HEK293T (cell line): ENCODE results near the gene MIEN1.

Source experiments
- CTCF ChIA-PET: fragments of 350-600 bp; formaldehyde crosslinking; extraction: SDS; loops from one replicate; lab custom pipeline; 2021; ENCODE audit warnings: antibody characterized with exemption, inconsistent platforms; lab: Yijun Ruan, JAX
- POLR2A ChIA-PET: fragments of 350-600 bp; formaldehyde crosslinking; extraction: SDS; loops from one replicate; lab custom pipeline; 2020; ENCODE audit warnings: antibody characterized with exemption, inconsistent platforms; lab: Yijun Ruan, JAX
- DNase-seq: peaks from one replicate; pipeline ENCODE4 v3.0.0; 2012; ENCODE audit warnings: mixed read lengths; ENCODE audit errors: extremely low spot score
- ARNT ChIP-seq: fragments of 450-650 bp; IDR thresholded peaks from 2 replicates; pipeline ENCODE4 v1.6.1; 2017; ENCODE audit warnings: mild to moderate bottlenecking
- BHLHE40 ChIP-seq: fragments of 450-650 bp; IDR thresholded peaks from 2 replicates; pipeline ENCODE4 v1.6.1; 2016; ENCODE audit warnings: mild to moderate bottlenecking, moderate library complexity, borderline replicate concordance
- CTBP1 ChIP-seq: fragments of 450-650 bp; IDR thresholded peaks from 2 replicates; pipeline ENCODE4 v1.6.1; 2016; ENCODE audit warnings: borderline replicate concordance
- ELF4 ChIP-seq: fragments of 450-650 bp; IDR thresholded peaks from 2 replicates; pipeline ENCODE4 v1.6.1; 2017; ENCODE audit warnings: antibody characterized with exemption
- FOXA1 ChIP-seq: fragments of 450-650 bp; IDR thresholded peaks from 2 replicates; pipeline ENCODE4 v1.6.1; 2016; ENCODE audit warnings: mild to moderate bottlenecking
- FOXK2 ChIP-seq: fragments of 450-650 bp; IDR thresholded peaks from 2 replicates; pipeline ENCODE4 v1.6.1; 2016; ENCODE audit warnings: mild to moderate bottlenecking
- FOXM1 ChIP-seq: fragments of 450-650 bp; IDR thresholded peaks from 2 replicates; pipeline ENCODE4 v1.6.1; 2017; ENCODE audit warnings: mild to moderate bottlenecking, borderline replicate concordance
- HDGF ChIP-seq: fragments of 450-650 bp; IDR thresholded peaks from 2 replicates; pipeline ENCODE4 v1.6.1; 2017; ENCODE audit warnings: antibody characterized with exemption, borderline replicate concordance
- L3MBTL2 ChIP-seq: fragments of 450-650 bp; conservative IDR thresholded peaks from 2 replicates; pipeline ENCODE4 v1.6.1; 2016; ENCODE audit warnings: mild to moderate bottlenecking
- LEF1 ChIP-seq: fragments of 450-650 bp; IDR thresholded peaks from 2 replicates; pipeline ENCODE4 v1.6.1; 2017; ENCODE audit warnings: mild to moderate bottlenecking, borderline replicate concordance
- NFRKB ChIP-seq: fragments of 450-650 bp; IDR thresholded peaks from 2 replicates; pipeline ENCODE4 v1.6.1; 2016; ENCODE audit warnings: mild to moderate bottlenecking, moderate library complexity
- PKNOX1 ChIP-seq: fragments of 450-650 bp; IDR thresholded peaks from 2 replicates; pipeline ENCODE4 v1.6.1; 2016
- SP1 ChIP-seq: fragments of 450-650 bp; IDR thresholded peaks from 2 replicates; pipeline ENCODE4 v1.6.1; 2017
- SUZ12 ChIP-seq: fragments of 450-650 bp; IDR thresholded peaks from 2 replicates; pipeline ENCODE4 v1.6.1; 2016; ENCODE audit warnings: mild to moderate bottlenecking
- TARDBP ChIP-seq: fragments of 450-650 bp; IDR thresholded peaks from 2 replicates; pipeline ENCODE4 v1.6.1; 2016
- ZNF384 ChIP-seq: fragments of 450-650 bp; IDR thresholded peaks from 2 replicates; pipeline ENCODE4 v1.6.1; 2016

MIEN1 gene

GRCh38 chr17:39730095-39730921, at the start of gene MIEN1:
Gene MIEN1, minus strand, starts transcription at chr17:39730532. Its CDS starts 37 bp downstream, at chr17:39730495.
- ChIA-PET CTCF (interaction anchor here (0.6 to 2.2 kb wide), 13 partner anchors 9 to 1977 kb away, joined by 3 to 9 read pairs (median 4); partner anchors contain the start of gene ERBB2), POLR2A (interaction anchor here (0.6 to 2.6 kb wide), 11 partner anchors 9 to 269 kb away, joined by 3 to 18 read pairs (median 3); partner anchors contain the start of genes CDK12, ERBB2, PGAP3 and PNMT)
- DNase-seq, result peak; percentile 93
- no peak for TF ChIP-seq ARNT
- no peak for TF ChIP-seq FOXK2
- TF ChIP-seq ELF4, result peak; percentile 81
- peak; percentile 64; the same call in 1 of the 2 replicates for TF ChIP-seq SP1

GRCh38 chr17:39777534-39778365, 47.4 kb upstream of the MIEN1 start:
- ChIA-PET CTCF (no interaction called here), POLR2A (no interaction called here)
- DNase-seq, result no peak
- TF ChIP-seq HDGF, result no peak

- POLR2A ChIA-PET, result no interaction called here
- no peak for DNase-seq
- CTCF ChIA-PET, result no interaction called here
- TF ChIP-seq HDGF, result no peak
- TF ChIP-seq FOXK2, result no peak
- TF ChIP-seq PKNOX1, result no peak
- no peak for TF ChIP-seq ELF4
- no peak for TF ChIP-seq CTBP1
- no peak for TF ChIP-seq TARDBP
- TF ChIP-seq NFRKB, result no peak
- TF ChIP-seq ARNT, result no peak
- TF ChIP-seq BHLHE40, result no peak
- TF ChIP-seq FOXA1, result no peak
- TF ChIP-seq LEF1, result no peak
- no peak for TF ChIP-seq FOXM1
- TF ChIP-seq ZNF384, result no peak
- no peak for TF ChIP-seq L3MBTL2
- no peak for TF ChIP-seq SP1
- no peak for TF ChIP-seq SUZ12
These were observed 45.9 kb upstream of the MIEN1 start for GRCh38 chr17:39776252-39776651.

- POLR2A ChIA-PET, result no interaction called here
- TF ChIP-seq FOXA1 (no peak), FOXK2 (no peak), FOXM1 (no peak), ZNF384 (no peak), ELF4 (no peak), ARNT (no peak), L3MBTL2 (no peak), CTBP1 (no peak)
- DNase-seq, result no peak
- CTCF ChIA-PET, result no interaction called here
These were observed 44.7 kb upstream of the MIEN1 start for GRCh38 chr17:39775031-39775430.

GRCh38 chr17:39774047-39774446, 43.7 kb upstream of the MIEN1 start:
- ChIA-PET CTCF (no interaction called here), POLR2A (no interaction called here)
- TF ChIP-seq ARNT (no peak), NFRKB (no peak), ZNF384 (no peak), TARDBP (no peak), HDGF (no peak), PKNOX1 (no peak), SUZ12 (no peak), FOXM1 (no peak), LEF1 (no peak), CTBP1 (no peak), L3MBTL2 (no peak), FOXK2 (no peak), FOXA1 (no peak)
- no peak for DNase-seq

GRCh38 chr17:39772987-39773934, 42.9 kb upstream of the MIEN1 start:
- no peak for DNase-seq
- TF ChIP-seq CTBP1, result no peak
- CTCF ChIA-PET, result no interaction called here
- POLR2A ChIA-PET, result no interaction called here
